ENCODE data around the gene SAMD15.

- TF ChIP-seq CTCF (IDR thresholded peaks at IDR 0.05) (no peak), EZH2 (IDR thresholded peaks at IDR 0.05; ENCODE audit: borderline replicate concordance, insufficient read depth, low read depth, low read length, poor library complexity, severe bottlenecking) (no peak)
Measured at GRCh38 chr14:77339407-77339806, 37.8 kb upstream of the SAMD15 start.

Measured in B cell (primary cell).